ENCODE data around the gene CRTC3. TPM values are rescaled to one million over a fixed set of nuclear protein-coding genes. Genes with fewer than 3 reads are reported as not detected.

CRTC3 gene
- total RNA-seq, 1 donor from 2014 or later, result 39.7 TPM

- Mint-ChIP-seq H3K36me3 (ENCODE audit: low read depth) (peaks cover 2% of the 10 kb centered on the region), H3K27ac (ENCODE audit: unreplicated experiment) (peak overlapping the region; percentile 78), H3K27me3 (ENCODE audit: low read depth) (no peaks in the 10 kb centered on the region), H3K4me3 (ENCODE audit: unreplicated experiment) (no peak overlapping the region), H3K4me1 (ENCODE audit: low read depth) (peaks cover 18% of the 10 kb centered on the region), H3K9me3 (ENCODE audit: low read depth) (peaks cover 3% of the 10 kb centered on the region)
- TF ChIP-seq CTCF (IDR thresholded peaks at IDR 0.05), result no peak
- DNase-seq (ENCODE audit: low spot score), result no peak
Observed at GRCh38 chr15:90679959-90680358, 150.2 kb downstream of the CRTC3 start.

GRCh38 chr15:90680371-90680935 is 150.7 kb downstream of the CRTC3 start:
- peaks cover 18% of the 10 kb centered on the region for H3K4me1 Mint-ChIP-seq (ENCODE audit: low read depth)

GRCh38 chr15:90681056-90681455 is 151.3 kb downstream of the CRTC3 start:
- Mint-ChIP-seq H3K27ac (ENCODE audit: unreplicated experiment) (peak overlapping the region; percentile 78), H3K4me1 (ENCODE audit: low read depth) (peaks cover 18% of the 10 kb centered on the region), H3K36me3 (ENCODE audit: low read depth) (peaks cover 2% of the 10 kb centered on the region), H3K27me3 (ENCODE audit: low read depth) (no peaks in the 10 kb centered on the region), H3K4me3 (ENCODE audit: unreplicated experiment) (no peak overlapping the region), H3K9me3 (ENCODE audit: low read depth) (peaks cover 3% of the 10 kb centered on the region)
- TF ChIP-seq CTCF (IDR thresholded peaks at IDR 0.05), result no peak
- DNase-seq (ENCODE audit: low spot score), result no peak

More at GRCh38 chr15:90680371-90680935, 150.7 kb downstream of the CRTC3 start:
- Mint-ChIP-seq H3K4me3 (ENCODE audit: unreplicated experiment) (no peak overlapping the region), H3K27me3 (ENCODE audit: low read depth) (no peaks in the 10 kb centered on the region), H3K27ac (ENCODE audit: unreplicated experiment) (peak overlapping the region; percentile 78), H3K36me3 (ENCODE audit: low read depth) (peaks cover 2% of the 10 kb centered on the region), H3K9me3 (ENCODE audit: low read depth) (peaks cover 3% of the 10 kb centered on the region)
- no peak for TF ChIP-seq CTCF (IDR thresholded peaks at IDR 0.05)
- no peak for DNase-seq (ENCODE audit: low spot score)

- no peaks in the 10 kb centered on the region for H3K27me3 Mint-ChIP-seq (ENCODE audit: low read depth)
- peaks cover 2% of the 10 kb centered on the region for H3K36me3 Mint-ChIP-seq (ENCODE audit: low read depth)
- peaks cover 3% of the 10 kb centered on the region for H3K9me3 Mint-ChIP-seq (ENCODE audit: low read depth)
- H3K4me1 Mint-ChIP-seq (ENCODE audit: low read depth), result peaks cover 18% of the 10 kb centered on the region
- TF ChIP-seq CTCF (IDR thresholded peaks at IDR 0.05), result no peak
- no peak for DNase-seq (ENCODE audit: low spot score)
- H3K4me3 Mint-ChIP-seq (ENCODE audit: unreplicated experiment), result no peak overlapping the region
- H3K27ac Mint-ChIP-seq (ENCODE audit: unreplicated experiment), result no peak overlapping the region
Observed at GRCh38 chr15:90681480-90681879, 151.8 kb downstream of the CRTC3 start.

- Mint-ChIP-seq H3K36me3 (ENCODE audit: low read depth) (no peaks in the 10 kb centered on the region), H3K27ac (ENCODE audit: unreplicated experiment) (no peak overlapping the region), H3K9me3 (ENCODE audit: low read depth) (peaks cover under 1% of the 10 kb centered on the region), H3K4me1 (ENCODE audit: low read depth) (peaks cover 18% of the 10 kb centered on the region), H3K27me3 (ENCODE audit: low read depth) (no peaks in the 10 kb centered on the region), H3K4me3 (ENCODE audit: unreplicated experiment) (no peak overlapping the region)
- DNase-seq (ENCODE audit: low spot score), result peak; percentile 17
- no peak for TF ChIP-seq CTCF (IDR thresholded peaks at IDR 0.05)
Observed at GRCh38 chr15:90683371-90683770, 153.6 kb downstream of the CRTC3 start.
